ENCODE measurements around the gene KRIT1. TPM values are rescaled to one million over a fixed set of nuclear protein-coding genes. Genes with fewer than 3 reads are reported as not detected.
"Not testable (repeated sequence)": the region's sequence is repeated elsewhere in the genome, so short reads cannot be mapped to it uniquely, and the experiment has no call there.

Gene KRIT1
- 37.5 and 52.7 TPM in 2 replicates for total RNA-seq

DNA sequence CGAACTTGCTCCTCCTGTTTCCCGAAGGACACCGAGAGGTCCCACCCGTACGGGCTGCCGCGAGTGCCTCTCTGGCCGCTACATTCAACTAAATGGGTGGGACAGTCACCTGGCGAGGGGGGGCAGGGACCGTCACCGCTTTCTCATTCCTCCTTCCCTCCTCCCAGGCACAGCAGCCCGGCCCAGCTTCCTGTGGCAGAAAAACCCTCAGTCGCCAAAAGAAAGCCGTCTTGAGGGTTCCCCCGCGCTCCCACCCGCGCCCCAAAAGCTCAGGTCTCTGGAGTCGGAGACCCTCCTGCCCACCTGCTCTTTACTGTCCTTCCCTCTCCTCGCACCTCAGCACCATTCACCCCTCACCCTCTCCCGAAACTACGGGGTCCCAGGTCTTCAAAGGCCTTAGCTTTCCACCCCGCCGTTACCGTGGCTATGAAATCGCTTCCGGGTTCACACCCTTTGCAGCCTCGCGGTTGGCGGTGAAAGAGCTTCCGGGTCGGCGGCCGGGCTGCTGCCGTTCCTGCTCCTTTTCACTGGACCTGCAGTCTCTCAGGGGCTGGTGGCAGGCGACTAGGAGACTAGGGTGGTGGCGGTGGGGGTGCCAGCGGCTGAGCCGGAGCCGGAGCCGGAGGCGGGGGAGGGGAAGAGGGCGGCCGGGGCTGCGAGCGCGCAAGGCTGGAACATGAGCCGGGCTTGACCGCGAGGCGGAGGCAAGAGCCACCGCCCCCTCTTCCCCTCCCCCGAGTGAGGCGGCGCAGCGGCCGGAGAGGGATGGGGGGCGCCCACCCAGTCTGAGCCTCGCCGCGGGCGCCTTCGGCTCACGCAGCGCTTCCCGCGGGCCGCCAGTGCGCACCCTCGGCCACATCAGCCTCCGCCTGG lies at the start of gene KRIT1, which contains the start of gene ANKIB1:
KRIT1 (minus strand) TSS at position 428 of the 873 bp plus-strand sequence. CDS start 3,779 bp downstream, outside the sequence.
ANKIB1 (plus strand) TSS at position 488 of the 873 bp plus-strand sequence. CDS start 49,005 bp downstream, outside the sequence.
- intact Hi-C loops (cut with micrococcal nuclease), result loop anchor here (1.0 to 10.0 kb wide), 18 partner anchors 49 to 1898 kb away; partner anchors contain the start of genes AKAP9, BET1, CLDN12 and CYP51A1

GRCh38 chr7:92295391-92295790 lies 49.7 kb upstream of the KRIT1 start:
- intact Hi-C loops (cut with micrococcal nuclease), result loop anchor here (2.0 to 10.0 kb wide), 2 partner anchors 49 to 1599 kb away; partner anchors contain the start of gene TFPI2

DNA sequence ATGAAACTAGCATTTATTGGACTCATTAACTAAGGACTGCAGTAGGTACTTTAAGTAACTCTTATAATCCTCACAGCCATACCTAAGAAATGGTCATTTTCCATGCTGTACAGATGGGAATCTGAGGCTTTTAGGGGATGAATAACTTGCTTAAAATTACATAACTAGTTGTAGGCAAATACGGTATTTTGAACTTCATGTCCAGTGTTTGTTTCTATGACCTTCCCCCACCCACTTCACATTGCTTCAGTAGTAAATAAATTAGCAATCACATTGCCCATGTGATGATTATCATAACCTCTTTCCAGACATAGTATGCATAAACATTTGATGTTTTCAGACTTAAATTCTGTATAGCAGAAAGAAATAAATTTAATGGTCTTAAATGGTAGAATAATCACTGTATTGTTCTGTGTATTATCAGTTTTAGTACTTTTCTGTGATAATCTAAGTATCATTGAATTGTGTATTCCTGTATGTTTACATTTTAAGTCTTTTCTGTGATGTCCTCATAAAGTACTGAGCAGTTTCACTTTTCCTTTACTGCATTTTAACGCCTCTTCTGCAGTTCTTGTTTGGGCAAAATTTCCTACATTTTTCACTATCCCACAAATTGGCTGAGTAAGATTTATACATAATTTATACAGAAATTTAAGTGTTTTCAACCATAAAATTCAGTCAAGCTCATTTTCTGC lies 48.3 kb upstream of the KRIT1 start:
- intact Hi-C loops (cut with micrococcal nuclease), result loop anchor here (2.0 to 10.0 kb wide), 2 partner anchors 47 to 1601 kb away; partner anchors contain the start of gene TFPI2

DNA sequence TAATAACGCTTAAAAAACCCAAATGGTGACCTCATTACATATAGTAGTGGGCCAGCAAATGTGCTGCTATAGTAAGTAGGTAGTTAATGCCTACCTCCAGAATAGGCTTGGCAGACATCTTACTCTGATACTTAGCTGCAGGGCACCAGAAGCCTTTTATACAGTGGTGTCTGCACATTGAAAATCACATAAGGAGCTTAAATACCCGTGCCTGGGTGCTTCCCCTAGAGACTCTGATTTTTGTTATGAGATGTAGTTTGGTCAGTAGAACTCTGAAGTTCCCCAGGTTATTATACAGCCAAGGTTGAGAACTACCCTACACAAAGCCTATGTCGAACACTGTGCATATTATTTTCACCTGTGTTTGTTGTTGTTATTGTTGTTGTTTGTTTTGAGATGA lies 47.3 kb upstream of the KRIT1 start:
- intact Hi-C loops (cut with micrococcal nuclease), result loop anchor here (10.0 kb wide), 1 partner anchor 1602 kb away; the partner anchor contains the start of gene TFPI2

- intact Hi-C loops (cut with micrococcal nuclease), result no loop called here
Observed at GRCh38 chr7:92289321-92289720, 43.6 kb upstream of the KRIT1 start.

DNA sequence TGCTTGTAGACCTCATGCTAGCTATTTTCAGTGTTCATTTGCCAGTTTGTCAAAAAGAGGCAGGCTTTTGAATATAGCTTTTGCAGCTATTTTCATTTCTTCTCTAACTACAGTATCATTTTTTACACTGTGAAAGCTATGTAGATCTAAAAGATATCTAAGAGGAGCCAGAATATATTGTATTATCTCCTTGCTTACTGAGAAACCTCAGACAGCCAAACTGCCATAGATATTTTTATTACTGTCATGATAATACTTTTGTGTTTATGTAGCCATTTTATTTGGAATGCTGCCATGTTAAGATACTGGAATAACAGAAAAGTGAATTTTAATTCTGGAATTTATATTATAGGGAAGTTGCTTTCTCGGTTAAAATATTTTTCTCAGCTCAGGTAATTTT lies 37.2 kb upstream of the KRIT1 start:
- intact Hi-C loops (cut with micrococcal nuclease), result no loop called here

GRCh38 chr7:92282221-92282814 lies 36.6 kb upstream of the KRIT1 start:
- intact Hi-C loops (cut with micrococcal nuclease), result no loop called here

DNA sequence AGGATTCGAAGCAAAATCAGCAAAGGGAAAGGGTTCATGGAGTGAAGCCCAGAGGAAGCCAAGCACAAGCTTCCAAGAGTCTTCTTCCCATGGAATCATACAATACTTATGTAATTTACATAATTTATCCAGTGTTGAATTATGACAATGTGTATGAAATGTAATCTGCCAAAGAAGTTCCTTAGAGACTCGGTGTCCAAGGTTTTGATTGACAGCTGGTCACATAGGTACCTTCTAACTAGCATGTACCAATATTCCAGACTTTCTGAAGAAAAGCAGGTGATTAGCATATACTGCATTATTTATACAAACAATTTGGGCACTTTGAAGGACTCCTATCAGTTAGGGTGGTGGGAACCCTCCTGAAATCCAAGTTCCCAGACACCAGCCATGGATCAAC lies 35.3 kb upstream of the KRIT1 start:
- intact Hi-C loops (cut with micrococcal nuclease), result no loop called here

- intact Hi-C loops (cut with micrococcal nuclease), result no loop called here
Observed at GRCh38 chr7:92279396-92280031, 33.8 kb upstream of the KRIT1 start.

DNA sequence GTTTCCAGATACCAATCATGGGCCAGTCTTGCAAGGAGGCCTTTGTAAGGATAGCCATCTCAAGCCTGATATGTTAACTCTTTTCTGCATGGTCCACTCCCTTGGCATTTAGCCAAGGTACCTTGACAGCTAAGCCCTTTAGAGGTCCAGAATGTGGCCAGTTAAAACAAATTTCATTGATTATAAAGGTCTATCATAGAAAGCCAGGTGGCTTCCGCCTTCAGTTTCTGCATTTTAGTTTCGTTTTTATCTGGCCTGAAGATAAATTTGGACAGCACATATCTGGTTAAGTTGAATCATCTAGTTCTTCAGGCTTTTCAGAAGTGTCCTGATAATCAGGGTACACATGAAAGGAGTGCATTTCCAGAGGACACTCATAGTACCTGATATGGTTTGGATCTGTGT lies 30.7 kb upstream of the KRIT1 start:
- intact Hi-C loops (cut with micrococcal nuclease), result no loop called here

GRCh38 chr7:92275327-92275726 lies 29.6 kb upstream of the KRIT1 start:
- intact Hi-C loops (cut with micrococcal nuclease), result no loop called here

DNA sequence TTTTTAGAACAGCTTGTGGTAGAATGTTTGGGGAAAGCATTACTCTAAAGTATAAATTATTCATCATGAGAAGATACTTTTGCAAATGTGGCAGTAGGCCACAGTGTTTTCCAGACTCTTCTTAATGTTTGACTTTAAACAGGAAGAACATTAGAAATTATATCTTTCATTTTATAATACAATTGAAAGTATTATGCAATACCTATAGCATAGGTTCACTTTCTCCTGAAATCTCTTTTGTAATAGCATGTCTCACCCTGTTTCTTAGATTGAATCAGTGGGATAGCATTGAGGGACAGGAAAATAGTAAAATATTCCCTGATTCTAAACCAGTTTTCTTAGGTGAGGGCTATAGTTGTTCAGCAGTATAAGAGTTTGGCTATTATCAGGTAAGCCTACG lies 23.2 kb upstream of the KRIT1 start:
- intact Hi-C loops (cut with micrococcal nuclease), result no loop called here

DNA sequence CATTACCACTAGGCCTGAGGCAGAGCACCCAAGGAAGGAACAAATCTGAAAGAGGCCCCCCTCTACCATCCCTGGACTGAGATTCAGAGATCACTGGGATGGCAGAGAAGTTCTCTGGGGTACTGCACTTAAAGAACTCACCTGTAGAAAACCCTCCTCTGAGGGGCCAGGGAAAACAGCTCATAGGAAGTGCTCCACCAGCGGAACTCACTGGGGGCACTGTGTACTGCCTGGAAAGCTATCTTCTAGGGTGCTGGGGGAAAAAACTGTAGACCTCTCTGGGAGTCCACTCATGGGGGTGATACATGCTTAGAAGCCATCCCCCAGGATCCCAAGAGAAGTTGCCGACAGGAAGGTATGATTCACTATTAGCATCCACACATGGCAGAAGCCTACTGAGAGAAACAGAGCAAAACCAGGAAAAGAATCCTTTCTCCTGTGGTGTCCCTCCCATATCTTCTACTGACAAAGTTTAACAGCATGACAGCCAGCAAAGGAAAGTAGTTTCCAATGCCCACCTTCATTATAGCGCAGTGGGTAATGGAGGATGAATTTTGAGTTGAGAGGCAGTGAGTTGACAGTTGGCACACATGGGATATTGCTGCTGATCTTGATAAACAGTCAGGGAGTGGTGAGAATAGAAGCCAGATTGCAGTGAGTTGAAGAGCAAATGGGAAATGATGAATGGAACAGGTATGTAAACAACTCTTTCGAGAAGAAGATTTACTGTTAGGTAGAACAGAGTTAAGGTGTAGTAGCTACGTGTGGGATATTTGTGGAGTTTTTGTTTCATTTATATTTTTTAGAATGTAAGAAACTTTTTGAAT lies 20.9 kb upstream of the KRIT1 start:
- intact Hi-C loops (cut with micrococcal nuclease), result no loop called here

- intact Hi-C loops (cut with micrococcal nuclease), result no loop called here
Observed at GRCh38 chr7:92260248-92260781, 14.6 kb upstream of the KRIT1 start.

DNA sequence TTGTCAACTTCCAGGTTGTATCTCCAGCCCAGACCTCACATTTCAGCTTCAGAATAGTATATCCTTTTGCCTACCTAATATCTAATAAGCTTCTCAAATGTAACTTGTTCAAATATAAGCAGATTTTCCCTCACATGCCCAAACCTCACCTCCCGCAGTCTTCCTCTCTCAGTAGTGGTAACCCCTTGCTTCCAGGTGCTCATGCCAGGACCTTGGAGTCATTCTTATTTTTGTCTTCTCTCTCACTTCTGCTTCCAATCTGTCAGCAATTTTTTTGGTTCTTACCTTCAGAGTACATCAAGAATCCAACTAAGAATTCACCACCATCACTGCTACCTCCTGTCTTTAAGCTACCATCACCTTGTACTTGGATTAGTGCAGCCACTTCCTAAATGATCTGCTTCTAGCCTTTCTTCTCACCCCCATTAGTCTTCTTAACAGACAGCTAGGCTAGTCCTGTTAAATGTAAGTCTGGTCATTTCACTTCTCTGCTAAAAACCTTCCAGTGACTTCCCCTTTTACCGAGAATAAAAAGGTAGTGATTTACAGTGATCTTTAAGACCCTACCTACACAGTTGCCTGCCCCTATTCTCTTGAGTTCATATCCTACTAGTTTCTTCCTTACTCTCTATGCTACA lies 14.0 kb upstream of the KRIT1 start:
- intact Hi-C loops (cut with micrococcal nuclease), result no loop called here

DNA sequence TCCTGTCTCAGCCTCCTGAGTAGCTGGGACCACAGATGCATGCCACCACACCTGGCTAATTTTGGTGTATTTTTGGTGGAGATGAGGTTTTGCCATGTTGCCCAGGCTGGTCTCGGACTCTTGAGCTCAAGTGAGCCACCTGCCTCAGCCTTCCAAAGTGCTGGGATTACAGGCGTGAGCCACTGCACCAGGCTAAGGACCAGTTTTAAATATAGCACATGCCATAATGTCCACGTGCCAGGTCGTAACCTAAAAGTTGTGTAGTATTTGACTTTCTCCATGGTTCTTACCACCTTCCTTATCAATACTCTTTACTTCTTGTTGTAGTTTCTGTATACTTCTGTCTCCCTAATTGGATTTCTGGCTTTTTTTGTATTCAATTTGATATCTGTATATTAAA lies 13.3 kb upstream of the KRIT1 start:
- intact Hi-C loops (cut with micrococcal nuclease), result no loop called here

- intact Hi-C loops (cut with micrococcal nuclease), result no loop called here
Observed at GRCh38 chr7:92255308-92255707, 9.6 kb upstream of the KRIT1 start.

- intact Hi-C loops (cut with micrococcal nuclease), result not testable (repeated sequence)
Observed at GRCh38 chr7:92254800-92255199, 9.1 kb upstream of the KRIT1 start.

- intact Hi-C loops (cut with micrococcal nuclease), result no loop called here
Observed at GRCh38 chr7:92253251-92253650, 7.5 kb upstream of the KRIT1 start.

Measured in T-helper 1 cell treated with Interleukin-12 subunit alpha and Interleukin-12 subunit beta and Interleukin-4 antibody, amounts not matched to agents 30 ng/mL and 1 ng/mL, for 36 hours (primary cell).